Measurements from ENCODE around the gene DEFB129. TPM values are rescaled to one million over a fixed set of nuclear protein-coding genes. Genes with fewer than 3 reads are reported as not detected.

The DEFB129 gene
- total RNA-seq, 1 experiment from 2014 or later: not detected

- H4K91ac ChIP-seq (ENCODE audit: insufficient read length, low read depth, low read length): no peak overlapping the region
- H3K14ac ChIP-seq (ENCODE audit: insufficient read depth, low read length): no peak overlapping the region
- H3K9me3 ChIP-seq (ENCODE audit: control insufficient read depth, low read depth, low read length): peaks cover 4% of the 10 kb centered on the region
- peaks cover 93% of the 10 kb centered on the region for H3K27me3 Mint-ChIP-seq (ENCODE audit: low read depth)
- H3K4ac ChIP-seq (ENCODE audit: low read depth, low read length): no peak overlapping the region
- peaks cover 42% of the 10 kb centered on the region for H3K27me3 ChIP-seq (ENCODE audit: insufficient read depth, low read length)
- H3K9ac ChIP-seq (ENCODE audit: extremely low read depth, insufficient read length, low read length): no peak overlapping the region
- no peak overlapping the region for H2BK120ac ChIP-seq (ENCODE audit: low read depth, low read length, poor library complexity, severe bottlenecking)
- H3K79me1 ChIP-seq (ENCODE audit: insufficient read depth, low read depth, low read length, poor library complexity, severe bottlenecking): no peaks in the 10 kb centered on the region
- H2AK5ac ChIP-seq (ENCODE audit: insufficient read length, low read length): no peak overlapping the region
- WGBS (ENCODE audit: extremely low coverage, insufficient read length, low lambda C conversion rate): no CpG with 5 or more reads among the region's 2 CpGs
- peaks cover 13 to 16% of the 10 kb centered on the region in 2 experiments; a peak in 4 of 5 replicates for H3K9me3 Mint-ChIP-seq
- no peaks in the 10 kb centered on the region for H3K79me2 ChIP-seq (ENCODE audit: insufficient read depth, low read length)
- H3K18ac ChIP-seq (ENCODE audit: insufficient read length, low read depth, low read length): no peak overlapping the region
- H3T11ph ChIP-seq (ENCODE audit: low read length): no peak overlapping the region
- no peaks in the 10 kb centered on the region for H3K23me2 ChIP-seq (ENCODE audit: insufficient read length, low read depth, low read length, poor library complexity, severe bottlenecking)
- no peak overlapping the region for H3K27ac ChIP-seq (ENCODE audit: insufficient read length, low read depth, low read length)
- peaks cover 11 to 12% of the 10 kb centered on the region in 2 experiments for H3K4me1 Mint-ChIP-seq
- H4K20me1 ChIP-seq (ENCODE audit: control insufficient read depth, insufficient read depth, insufficient read length): no peaks in the 10 kb centered on the region
- no peak overlapping the region for H3K27ac Mint-ChIP-seq
- H3K36me3 Mint-ChIP-seq (ENCODE audit: insufficient read depth in 1 of 3, low read depth in 3 of 3): no peaks in the 10 kb centered on the region; a peak in 1 of 7 replicates
- H3K4me1 ChIP-seq (ENCODE audit: insufficient read depth, low read length): no peaks in the 10 kb centered on the region
- no peak overlapping the region for H3K56ac ChIP-seq (ENCODE audit: insufficient read length, low read depth, low read length)
- TF ChIP-seq, protein P1, sequence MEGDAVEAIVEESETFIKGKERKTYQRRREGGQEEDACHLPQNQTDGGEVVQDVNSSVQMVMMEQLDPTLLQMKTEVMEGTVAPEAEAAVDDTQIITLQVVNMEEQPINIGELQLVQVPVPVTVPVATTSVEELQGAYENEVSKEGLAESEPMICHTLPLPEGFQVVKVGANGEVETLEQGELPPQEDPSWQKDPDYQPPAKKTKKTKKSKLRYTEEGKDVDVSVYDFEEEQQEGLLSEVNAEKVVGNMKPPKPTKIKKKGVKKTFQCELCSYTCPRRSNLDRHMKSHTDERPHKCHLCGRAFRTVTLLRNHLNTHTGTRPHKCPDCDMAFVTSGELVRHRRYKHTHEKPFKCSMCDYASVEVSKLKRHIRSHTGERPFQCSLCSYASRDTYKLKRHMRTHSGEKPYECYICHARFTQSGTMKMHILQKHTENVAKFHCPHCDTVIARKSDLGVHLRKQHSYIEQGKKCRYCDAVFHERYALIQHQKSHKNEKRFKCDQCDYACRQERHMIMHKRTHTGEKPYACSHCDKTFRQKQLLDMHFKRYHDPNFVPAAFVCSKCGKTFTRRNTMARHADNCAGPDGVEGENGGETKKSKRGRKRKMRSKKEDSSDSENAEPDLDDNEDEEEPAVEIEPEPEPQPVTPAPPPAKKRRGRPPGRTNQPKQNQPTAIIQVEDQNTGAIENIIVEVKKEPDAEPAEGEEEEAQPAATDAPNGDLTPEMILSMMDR (conservative IDR thresholded peaks at IDR 0.05): no peak
- H4K8ac ChIP-seq (replicated peaks; ENCODE audit: insufficient read length, low read depth, low read length): no peak overlapping the region
- no peak overlapping the region for H2AFZ ChIP-seq (ENCODE audit: low read length)
- H2BK15ac ChIP-seq (ENCODE audit: low read depth, low read length): no peak overlapping the region
- no peak overlapping the region for H3K4me3 Mint-ChIP-seq
- H2BK5ac ChIP-seq (ENCODE audit: insufficient read length, low read length): no peak overlapping the region
- no peak overlapping the region for H3K23ac ChIP-seq (ENCODE audit: insufficient read length, low read depth, low read length)
- no peak overlapping the region for H4K5ac ChIP-seq (ENCODE audit: insufficient read length, low read depth, low read length)
- H3K4me2 ChIP-seq (ENCODE audit: insufficient read depth, insufficient read length, low read length): no peak overlapping the region
- no peak for DNase-seq
- no peak overlapping the region for H2BK20ac ChIP-seq (ENCODE audit: low read depth, low read length, poor library complexity, severe bottlenecking)
- H2BK12ac ChIP-seq (ENCODE audit: insufficient read length, low read depth, low read length): no peak overlapping the region
Measured at GRCh38 chr20:251354-251753, 24.3 kb downstream of the DEFB129 start.

All from H9 (cell line).